ENCODE data around the gene DPP9.
"Not testable (repeated sequence)": the region's sequence is repeated elsewhere in the genome, so short reads cannot be mapped to it uniquely, and the experiment has no call there.

The DPP9 gene

GRCh38 chr19:4687396-4687795 lies 36.2 kb downstream of the DPP9 start:
- no peak for DNase-seq (ENCODE audit: low read depth)

DNA sequence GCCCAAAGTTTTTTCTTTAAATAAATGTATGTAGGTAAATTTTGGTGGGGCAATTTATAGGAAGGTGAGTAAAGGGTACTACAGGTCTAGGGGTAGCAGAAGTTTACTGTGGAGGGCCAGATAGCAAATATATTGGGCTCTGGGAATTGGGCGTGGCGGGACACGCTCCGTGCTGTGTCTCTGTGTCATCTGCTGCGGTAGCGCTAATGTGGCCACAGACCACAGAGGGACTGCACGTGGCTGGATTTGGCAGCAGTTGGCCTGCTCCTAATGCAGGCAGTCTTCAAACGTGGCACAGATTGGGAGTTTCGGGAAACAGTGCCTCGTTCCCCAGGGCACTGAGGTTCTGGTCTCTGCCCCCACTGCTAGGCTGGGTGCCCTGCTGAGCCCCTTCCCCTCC lies 36.9 kb downstream of the DPP9 start:
- no peak for DNase-seq (ENCODE audit: low read depth)

DNA sequence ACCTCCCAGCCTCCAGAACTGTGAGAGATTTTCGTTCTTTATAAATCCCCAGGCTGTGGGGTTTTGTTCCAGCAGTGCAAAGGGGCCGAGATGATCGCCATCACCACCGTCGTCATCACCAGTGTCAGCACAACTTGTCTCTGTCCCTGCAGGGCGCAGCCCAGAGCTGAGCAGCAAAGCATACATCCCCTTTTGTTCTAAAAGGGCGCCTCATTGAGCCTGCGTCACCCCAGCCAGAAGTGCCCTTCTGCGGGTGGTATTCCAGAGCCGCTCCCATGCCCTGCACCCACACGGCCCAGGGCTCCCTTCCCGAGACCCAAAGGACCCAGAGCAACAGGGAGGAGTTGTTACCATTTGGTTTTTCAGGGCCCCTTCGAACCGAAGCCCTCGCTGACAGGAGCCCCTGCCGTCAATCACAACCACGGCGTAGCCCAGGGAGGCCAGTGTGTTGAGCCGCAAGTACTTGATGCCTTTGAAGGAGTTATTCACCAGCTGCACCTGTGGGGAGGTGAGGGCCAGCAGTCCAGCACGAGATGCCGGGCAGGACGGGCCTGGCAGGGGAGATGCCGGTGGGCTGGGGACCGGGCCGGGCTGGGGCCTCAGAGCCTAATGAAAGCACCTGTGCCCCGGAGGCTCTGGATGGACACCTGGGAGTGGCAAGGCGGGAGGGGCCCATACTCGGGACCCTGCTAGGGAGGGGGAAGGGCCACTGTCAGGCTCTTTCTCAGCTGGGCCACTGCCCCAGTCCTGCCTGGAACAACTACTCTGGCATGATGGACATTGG lies 39.1 kb downstream of the DPP9 start:
- no peak for DNase-seq (ENCODE audit: low read depth)

DNA sequence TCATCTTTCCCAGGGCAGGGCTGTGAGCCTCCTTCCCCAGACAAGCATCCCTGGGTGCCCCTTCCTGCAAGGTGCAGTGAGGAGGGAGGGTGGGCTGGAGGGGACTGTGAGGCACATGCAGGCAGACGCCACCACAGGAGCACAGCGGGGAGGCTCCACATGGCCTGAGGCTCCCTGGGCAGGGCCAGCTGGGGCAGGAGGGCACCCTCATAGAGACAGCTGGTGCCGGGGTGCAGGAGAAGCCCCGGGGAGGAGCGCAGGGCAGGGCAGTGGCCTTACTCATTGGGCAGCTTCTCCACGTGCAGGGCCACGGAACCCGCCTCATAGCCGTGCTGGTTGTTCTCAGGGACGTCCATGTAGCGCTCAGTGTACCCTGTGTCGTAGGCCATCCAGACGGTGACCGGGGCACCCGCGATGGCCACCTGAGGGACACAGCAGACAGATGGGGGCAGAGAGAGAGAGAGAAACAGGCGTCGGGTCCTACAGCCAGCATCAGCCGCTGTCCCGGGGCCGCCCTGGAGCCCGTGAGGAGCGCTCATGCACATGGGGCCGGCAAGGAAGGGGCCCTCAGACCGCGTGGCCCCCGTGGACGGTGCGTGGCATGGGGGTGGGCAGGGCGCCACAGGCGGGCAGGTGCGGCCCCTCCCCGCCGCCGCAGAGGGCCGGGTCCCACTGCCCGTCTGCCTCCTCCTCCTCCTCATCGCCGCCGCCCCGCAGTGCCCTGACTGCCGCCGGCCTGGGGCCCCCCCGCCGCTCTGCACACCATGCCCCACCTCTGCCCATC lies 41.0 kb downstream of the DPP9 start:
- DNase-seq (ENCODE audit: low read depth), result no peak

DNA sequence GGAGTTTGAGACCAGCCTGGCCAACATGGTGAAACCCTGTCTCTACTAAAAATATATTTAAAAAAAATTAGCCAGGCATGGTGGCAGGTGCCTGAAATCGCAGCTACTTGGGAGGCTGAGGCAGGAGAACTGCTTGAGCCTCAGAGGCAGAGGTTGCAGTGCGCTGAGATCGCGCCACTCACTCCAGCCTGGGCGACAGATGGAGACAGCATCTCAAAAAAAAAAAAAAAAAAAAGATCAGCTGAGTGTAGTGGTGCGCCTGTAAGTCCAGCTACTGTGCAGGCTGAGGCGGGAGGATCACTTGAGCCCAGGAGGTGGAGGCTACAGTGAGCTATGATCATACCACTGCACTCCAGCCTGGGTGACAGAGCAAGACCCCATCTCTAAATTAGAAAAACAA lies 43.6 kb downstream of the DPP9 start:
- not testable (repeated sequence) for DNase-seq (ENCODE audit: low read depth)

DNA sequence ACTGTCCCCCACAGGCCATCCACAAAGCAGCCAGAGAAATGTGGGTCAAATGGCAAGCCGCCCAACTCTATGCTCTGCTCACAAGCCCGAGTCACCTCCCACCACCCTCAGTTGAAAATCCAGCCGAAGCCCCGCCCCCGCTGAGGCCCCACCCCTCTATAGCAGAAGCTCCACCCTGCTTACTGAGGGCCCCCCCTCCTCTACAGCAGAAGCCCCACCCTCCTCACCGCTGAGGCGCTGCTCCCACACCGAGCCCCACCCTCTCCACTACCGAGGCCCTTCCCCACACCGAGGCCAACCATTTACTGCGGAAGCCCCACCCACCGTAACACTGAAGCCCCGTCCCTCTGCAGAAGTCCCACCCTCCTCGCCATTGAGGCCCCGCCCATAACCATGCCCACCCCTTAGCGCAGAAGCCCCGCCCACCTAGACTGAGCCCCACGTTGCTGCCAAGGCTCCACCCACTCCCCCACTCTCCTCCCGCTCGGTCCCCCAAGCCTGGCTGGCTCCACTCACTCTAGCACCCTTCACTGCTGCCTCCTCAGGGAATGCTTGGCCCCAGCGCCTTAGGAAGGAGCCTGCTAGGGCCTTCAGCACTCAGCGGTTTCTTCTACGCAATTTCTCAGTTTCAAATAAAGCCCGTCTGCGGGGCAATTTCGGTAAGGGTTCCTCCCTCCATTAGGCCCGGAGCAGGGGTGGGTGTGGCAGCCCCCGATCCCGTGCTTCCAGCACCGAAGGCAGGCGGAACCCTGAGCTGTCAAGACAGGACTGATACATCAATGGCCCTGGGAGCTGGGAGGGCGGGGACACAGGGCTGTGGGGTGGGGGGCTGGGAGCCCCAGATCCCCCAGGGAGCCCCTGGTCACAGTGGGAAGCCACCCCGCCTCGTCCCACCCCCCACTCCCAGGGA lies 44.5 kb downstream of the DPP9 start:
- no peak for DNase-seq (ENCODE audit: low read depth)

GRCh38 chr19:4676955-4677731 lies 46.5 kb downstream of the DPP9 start:
- DNase-seq (ENCODE audit: low read depth), result no peak

DNA sequence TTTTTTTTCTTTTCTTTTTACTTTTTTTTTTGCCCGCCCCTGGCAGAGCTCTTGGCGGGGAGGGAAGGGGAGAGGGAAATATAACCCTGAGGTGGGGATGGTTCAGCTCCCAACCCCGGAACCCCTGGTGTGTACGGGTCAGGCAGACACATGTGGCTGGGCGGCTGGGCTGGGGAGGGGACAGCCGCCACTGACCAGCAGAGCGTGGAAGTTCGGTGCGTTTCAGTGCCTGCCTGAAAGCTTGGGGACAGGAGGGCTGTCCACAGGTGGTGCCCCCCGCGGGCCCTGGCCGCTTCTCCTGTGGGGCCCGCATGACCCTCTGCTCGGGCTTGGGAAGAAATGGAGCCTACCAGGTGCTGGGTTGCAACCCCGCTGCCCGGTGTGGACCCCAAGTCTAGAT lies 48.3 kb downstream of the DPP9 start:
- no peak for DNase-seq (ENCODE audit: low read depth)

- no peak for DNase-seq (ENCODE audit: low read depth)
Measured at GRCh38 chr19:4673726-4674125, 49.9 kb downstream of the DPP9 start.

- DNase-seq (ENCODE audit: low read depth), result no peak
Measured at GRCh38 chr19:4673216-4673615, 50.4 kb downstream of the DPP9 start.

- DNase-seq (ENCODE audit: low read depth), result no peak
Measured at GRCh38 chr19:4671185-4671851, 52.3 kb downstream of the DPP9 start.

DNA sequence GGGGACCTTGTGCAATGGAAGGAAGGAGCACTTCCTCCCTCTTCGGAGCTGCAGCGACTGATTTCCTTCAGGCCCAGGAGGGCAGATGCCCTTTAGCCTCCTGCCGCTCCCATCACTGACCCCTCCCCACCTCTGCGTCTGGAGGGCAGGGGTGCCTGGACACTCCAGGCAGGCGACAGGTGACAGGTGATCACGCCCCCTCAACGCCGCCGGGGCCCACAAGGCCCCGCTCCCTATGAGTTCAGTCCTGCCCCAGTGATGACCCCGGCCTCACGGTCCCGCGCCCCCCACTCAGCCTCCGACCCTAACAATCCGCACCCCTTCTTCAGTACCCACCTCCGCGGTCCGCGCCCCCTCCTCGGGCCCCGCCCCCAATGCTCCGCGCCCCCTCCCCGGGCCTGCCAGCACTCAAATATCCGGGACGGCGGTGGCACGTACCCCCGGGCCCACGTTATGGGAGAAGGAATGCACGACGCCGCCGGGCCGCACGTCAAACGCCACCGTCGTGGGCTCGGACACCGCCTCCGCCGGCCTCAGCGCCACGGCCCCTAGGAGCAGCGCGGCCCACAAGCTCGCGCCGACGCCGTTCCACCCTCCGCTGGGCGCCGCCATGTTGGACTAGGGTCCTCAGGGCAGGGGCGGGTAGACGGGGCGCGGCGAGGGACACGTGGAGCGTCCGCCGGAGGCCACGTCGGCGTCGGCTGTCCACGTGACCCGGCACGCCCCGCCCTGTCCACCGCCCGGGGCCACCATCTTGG lies 53.7 kb downstream of the DPP9 start, which contains the start of gene MYDGF:
TSS of gene MYDGF (minus strand) at position 620 of the 758 bp plus-strand sequence. CDS start at position 612, 8 bp downstream.
- peak; percentile 90 for DNase-seq (ENCODE audit: low read depth)

DNA sequence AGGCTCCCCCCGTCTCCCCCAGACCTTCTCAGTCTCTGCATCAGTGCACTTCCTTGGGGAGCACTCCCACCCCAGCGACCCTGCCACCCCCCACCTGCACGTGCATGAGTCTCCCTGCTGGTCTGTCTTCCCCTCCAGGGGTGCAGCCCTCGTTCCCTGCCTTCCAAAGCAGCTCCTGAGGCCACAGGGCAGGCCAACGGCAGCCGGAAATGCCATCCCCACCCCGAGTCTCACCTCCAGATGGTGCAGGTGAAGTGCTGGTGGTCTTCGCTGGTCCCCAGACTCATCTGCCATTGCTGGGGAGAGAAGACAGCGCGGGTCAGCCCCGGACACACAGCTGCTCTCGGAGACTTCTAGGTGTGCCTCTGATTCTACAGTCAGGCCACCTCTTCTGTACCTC lies 59.0 kb downstream of the DPP9 start:
- DNase-seq (ENCODE audit: low read depth), result no peak

DNA sequence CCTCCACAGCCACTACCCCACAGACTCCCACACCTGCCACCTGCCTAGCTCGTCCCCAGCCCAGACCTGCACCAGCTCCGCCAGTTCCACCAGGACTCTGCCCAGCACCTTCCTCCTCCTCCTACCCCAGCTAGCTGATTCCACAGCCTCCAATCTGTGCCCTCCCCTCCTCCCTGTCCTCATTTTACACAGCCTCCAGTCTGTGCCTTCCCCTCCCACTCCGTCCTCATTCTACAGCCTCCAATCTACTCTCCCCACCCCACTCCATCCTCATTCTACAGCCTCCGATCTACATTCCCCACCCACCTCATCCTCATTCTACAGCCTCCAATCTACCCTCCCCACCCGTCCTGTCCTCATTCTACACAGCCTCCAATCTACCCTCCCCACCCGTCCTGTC lies 60.8 kb downstream of the DPP9 start:
- no peak for DNase-seq (ENCODE audit: low read depth)

DNA sequence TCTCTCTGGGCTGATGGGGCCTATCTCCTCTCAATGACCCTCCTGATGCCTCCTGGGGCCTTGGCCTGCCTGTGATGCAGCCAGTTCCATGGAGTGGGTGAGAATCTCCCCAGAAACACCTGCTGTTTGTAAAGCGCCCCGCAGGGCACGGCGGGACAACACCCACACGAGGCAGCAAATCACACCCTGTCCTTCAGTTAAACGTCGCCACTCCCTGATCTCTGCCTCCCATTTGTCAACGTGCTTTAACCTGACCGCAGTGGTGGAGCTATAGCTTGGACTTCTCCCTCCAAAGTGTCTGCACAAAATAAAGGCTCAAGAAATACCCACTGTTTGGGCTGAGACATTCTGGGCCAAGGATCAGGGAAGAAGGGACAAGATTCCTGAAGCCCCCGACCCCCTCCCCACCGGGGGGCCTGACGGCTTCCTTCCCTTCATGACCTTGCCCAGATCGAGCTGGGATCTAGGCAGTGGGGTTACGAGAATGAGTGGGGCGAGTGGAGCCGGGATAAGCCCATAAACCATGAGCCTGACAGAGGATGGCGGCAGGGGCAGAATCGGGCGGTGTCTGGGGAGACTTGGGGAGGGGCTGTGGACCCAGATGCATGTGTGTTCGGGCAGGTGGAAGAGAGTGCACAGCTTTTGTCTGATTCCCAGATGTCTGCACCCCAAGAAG lies 61.5 kb downstream of the DPP9 start:
- DNase-seq (ENCODE audit: low read depth), result no peak

GRCh38 chr19:4660993-4661392 lies 62.6 kb downstream of the DPP9 start:
- no peak for DNase-seq (ENCODE audit: low read depth)

DNA sequence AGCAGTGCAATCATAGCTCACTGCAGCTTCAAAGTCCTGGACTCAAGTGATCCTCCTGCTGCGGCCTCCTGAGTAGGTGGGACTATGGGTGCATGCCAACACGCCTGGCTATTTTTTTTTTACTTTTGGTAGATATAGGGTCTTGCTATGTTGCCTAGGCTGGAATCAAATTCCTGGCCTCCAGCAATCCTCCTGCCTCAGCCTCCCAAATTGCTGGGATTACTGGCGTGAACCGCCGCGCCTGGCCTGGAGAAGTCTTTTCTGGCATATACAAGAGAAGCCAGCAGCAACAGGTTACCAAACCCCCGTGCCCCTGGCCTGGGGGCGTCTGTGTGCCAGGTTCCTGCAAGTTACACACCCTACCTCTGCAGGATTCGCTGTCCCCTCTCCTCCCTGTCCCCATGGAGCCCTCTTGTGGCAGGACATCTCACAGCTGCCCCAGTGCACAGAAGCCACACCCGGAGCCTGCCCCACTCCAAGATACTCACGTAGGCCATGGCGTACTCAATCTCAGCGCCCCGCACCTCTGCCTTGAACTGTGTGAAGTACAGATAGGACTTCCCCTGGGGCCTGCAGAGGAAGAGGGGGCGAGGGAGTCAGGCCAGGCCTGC lies 63.4 kb downstream of the DPP9 start:
- DNase-seq (ENCODE audit: low read depth), result no peak

- DNase-seq (ENCODE audit: low read depth), result no peak
Measured at GRCh38 chr19:4657835-4658234, 65.8 kb downstream of the DPP9 start.

DNA sequence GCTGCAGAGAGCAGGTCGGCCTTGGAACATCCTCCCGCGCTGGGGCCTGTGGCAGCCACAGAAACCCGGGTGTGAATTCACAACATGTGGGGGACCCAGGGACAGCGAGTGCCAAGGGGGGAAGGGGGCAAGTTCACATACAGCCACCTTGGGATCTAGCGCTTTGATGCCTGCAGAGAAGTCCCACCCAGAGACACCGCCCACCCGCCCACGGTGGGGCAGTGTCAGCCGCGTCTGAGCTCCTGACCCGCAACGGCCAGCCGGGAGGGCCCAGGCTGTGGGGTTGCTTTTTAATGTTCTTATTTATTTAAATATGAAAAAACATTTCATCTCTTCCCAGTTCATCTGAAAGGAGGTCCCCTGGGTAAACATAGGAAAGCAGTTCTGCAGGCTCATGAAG lies 66.4 kb downstream of the DPP9 start:
- no peak for DNase-seq (ENCODE audit: low read depth)

Measured in activated T-cell treated with anti-CD3 and anti-CD28 coated beads for 1 hour (primary cell).